Panc1 (cell line): ENCODE results near the gene SRSF7. TPM values are rescaled to one million over a fixed set of nuclear protein-coding genes. Genes with fewer than 3 reads are reported as not detected.

ENCODE experiments used
- ATAC-seq: fragments of 200-7000 bp; cut with Tn5 transposase; 2 replicates; pipeline ENCODE4 v1.9.1; 2020; ENCODE audit warnings: mild to moderate bottlenecking, moderate library complexity
- BruUV-seq: library from RNA; stranded (reverse); fragments of 400-500 nt; replicated peaks from 2 replicates; lab custom pipeline; 2021; lab: Mats Ljungman, UMichigan
- CTCF ChIA-PET: fragments of 300-600 bp; sonication (Branson Sonifier 250); formaldehyde crosslinking; loops from one replicate; lab custom pipeline; 2022; ENCODE audit warnings: antibody characterized with exemption; lab: Charles Lee
- POLR2A ChIA-PET: fragments of 300-600 bp; sonication (Branson Sonifier 250); formaldehyde crosslinking; loops from one replicate; lab custom pipeline; 2022; ENCODE audit warnings: antibody characterized with exemption; lab: Charles Lee
- DNase-seq: peaks from one replicate; pipeline ENCODE4 v3.0.0-alpha.2; 2010; ENCODE audit warnings: low read depth, low spot score
- H3K27ac ChIP-seq: 2 replicates; pipeline ENCODE4 v1.5.1; 2011; ENCODE audit warnings: mild to moderate bottlenecking, low read length, inconsistent platforms
- H3K27me3 ChIP-seq: fragments of 200-500 bp; sonication (Bioruptor generic); 2 replicates; pipeline ENCODE4 v1.6.0; 2014; ENCODE audit warnings: low read length, inconsistent platforms; ENCODE audit not compliant: control insufficient read depth, insufficient read depth
- H3K36me3 ChIP-seq: fragments of 200-500 bp; sonication (Bioruptor generic); 2 replicates; pipeline ENCODE4 v1.5.1; 2014; ENCODE audit warnings: inconsistent platforms, mild to moderate bottlenecking, low read length, moderate library complexity; ENCODE audit not compliant: control insufficient read depth, insufficient read depth
- H3K4me1 ChIP-seq: 2 replicates; pipeline ENCODE4 v1.5.1; 2011; ENCODE audit warnings: inconsistent platforms, mild to moderate bottlenecking, low read length, moderate library complexity; ENCODE audit not compliant: control insufficient read depth, insufficient read depth
- H3K4me3 ChIP-seq, 2 experiments: 2 replicates each; pipeline ENCODE4 v1.5.1; 2011 to 2012; ENCODE audit warnings: low read depth in 2 of 2, low read length in 2 of 2, mild to moderate bottlenecking in 2 of 2, inconsistent platforms in 1 of 2, moderate library complexity in 1 of 2
- H3K9me3 ChIP-seq: fragments of 200-500 bp; sonication (Bioruptor generic); 2 replicates; pipeline ENCODE4 v1.5.1; 2014; ENCODE audit warnings: low read depth, mild to moderate bottlenecking, inconsistent platforms, low read length, moderate library complexity; ENCODE audit not compliant: control insufficient read depth, insufficient read depth
- POLR2AphosphoS5 ChIP-seq: IDR thresholded peaks from 2 replicates; pipeline ENCODE4 v1.6.1; 2012; ENCODE audit warnings: mild to moderate bottlenecking, low read depth, low read length, moderate library complexity
- SIN3A ChIP-seq: IDR thresholded peaks from 2 replicates; pipeline ENCODE4 v1.6.1; 2012; ENCODE audit warnings: low read depth, mild to moderate bottlenecking, low read length, moderate library complexity, borderline replicate concordance; ENCODE audit not compliant: insufficient read depth
- TCF7L2 ChIP-seq: IDR thresholded peaks from 2 replicates; pipeline ENCODE4 v1.6.1; 2011; ENCODE audit warnings: mild to moderate bottlenecking, low read depth, low read length, inconsistent platforms
- in situ Hi-C: cut with HindIII; loops from 2 replicates; pipeline ENCODE4 v1.10.0; 2016; ENCODE audit warnings: low sequenced_read_pairs, low pct_unique_long_range_greater_than_20kb
- intact Hi-C: fragments of 100-400 bp; cut with micrococcal nuclease; formaldehyde crosslinking; loops from one replicate; pipeline ENCODE4 v1.10.0; 2022; ENCODE audit not compliant: unreplicated experiment
- total RNA-seq: library from RNA; stranded (reverse); gene quantifications from one replicate; pipeline ENCODE4 v1.2.1, GENCODE V29; 2021; ENCODE audit not compliant: unreplicated experiment
- TF ChIP-seq, protein P1 (sequence below): fragments of 450-650 bp; IDR thresholded peaks from 2 replicates; pipeline ENCODE4 v1.5.1; 2017; ENCODE audit warnings: mild to moderate bottlenecking
- TF ChIP-seq, protein P2 (sequence below), 2 experiments: IDR thresholded peaks; 2 replicates each; pipeline ENCODE4 v1.6.1; 2011 to 2012; ENCODE audit warnings: low read depth in 2 of 2, control low read depth in 1 of 2, low read length in 1 of 2, mild to moderate bottlenecking in 1 of 2, moderate library complexity in 1 of 2; ENCODE audit not compliant: insufficient read depth in 1 of 2

The SRSF7 gene
- total RNA-seq, 1 experiment from 2014 or later, result 220 TPM

DNA sequence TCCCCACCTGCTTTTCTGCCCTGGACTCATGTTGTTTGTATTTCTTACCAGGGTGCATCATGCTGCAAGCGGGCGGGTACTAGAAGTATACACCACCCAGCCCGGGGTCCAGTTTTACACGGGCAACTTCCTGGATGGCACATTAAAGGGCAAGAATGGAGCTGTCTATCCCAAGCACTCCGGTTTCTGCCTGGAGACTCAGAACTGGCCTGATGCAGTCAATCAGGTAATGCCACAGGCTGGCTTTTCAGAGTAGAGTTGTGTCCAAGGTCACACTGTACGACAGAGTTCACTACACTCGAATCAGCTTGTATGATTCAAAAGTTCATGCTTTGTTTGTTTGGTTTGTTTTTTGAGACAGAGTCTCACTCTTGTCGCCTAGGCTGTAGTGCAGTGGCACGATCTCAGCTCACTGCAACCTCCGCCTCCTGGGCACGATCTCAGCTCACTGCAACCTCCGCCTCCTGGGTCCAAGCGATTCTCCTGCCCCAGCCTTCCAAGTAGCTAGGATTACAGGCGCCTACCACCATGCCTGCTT lies 19.4 kb downstream of the SRSF7 start:
- Histone ChIP-seq H3K4me1 (no peaks in the 10 kb centered on the region), H3K27me3 (no peaks in the 10 kb centered on the region), H3K27ac (no peak overlapping the region), H3K36me3 (no peaks in the 10 kb centered on the region), H3K9me3 (no peaks in the 10 kb centered on the region), H3K4me3 (no peak overlapping the region)
- ChIA-PET CTCF (interaction anchor here (0.7 kb wide), 1 partner anchor 203 kb away, joined by 3 read pairs; no protein-coding TSS in a partner anchor), POLR2A (no interaction called here)
- no TSS peak for BruUV-seq
- DNase-seq (no peak), ATAC-seq (no peak)
- intact Hi-C loops, result no loop called here
- in situ Hi-C loops, result loop anchor here (25.0 kb wide), 1 partner anchor 144 kb away; no protein-coding TSS in a partner anchor
- TF ChIP-seq SIN3A (no peak), TCF7L2 (no peak), POLR2AphosphoS5 (no peak)
- TF ChIP-seq, protein P1, sequence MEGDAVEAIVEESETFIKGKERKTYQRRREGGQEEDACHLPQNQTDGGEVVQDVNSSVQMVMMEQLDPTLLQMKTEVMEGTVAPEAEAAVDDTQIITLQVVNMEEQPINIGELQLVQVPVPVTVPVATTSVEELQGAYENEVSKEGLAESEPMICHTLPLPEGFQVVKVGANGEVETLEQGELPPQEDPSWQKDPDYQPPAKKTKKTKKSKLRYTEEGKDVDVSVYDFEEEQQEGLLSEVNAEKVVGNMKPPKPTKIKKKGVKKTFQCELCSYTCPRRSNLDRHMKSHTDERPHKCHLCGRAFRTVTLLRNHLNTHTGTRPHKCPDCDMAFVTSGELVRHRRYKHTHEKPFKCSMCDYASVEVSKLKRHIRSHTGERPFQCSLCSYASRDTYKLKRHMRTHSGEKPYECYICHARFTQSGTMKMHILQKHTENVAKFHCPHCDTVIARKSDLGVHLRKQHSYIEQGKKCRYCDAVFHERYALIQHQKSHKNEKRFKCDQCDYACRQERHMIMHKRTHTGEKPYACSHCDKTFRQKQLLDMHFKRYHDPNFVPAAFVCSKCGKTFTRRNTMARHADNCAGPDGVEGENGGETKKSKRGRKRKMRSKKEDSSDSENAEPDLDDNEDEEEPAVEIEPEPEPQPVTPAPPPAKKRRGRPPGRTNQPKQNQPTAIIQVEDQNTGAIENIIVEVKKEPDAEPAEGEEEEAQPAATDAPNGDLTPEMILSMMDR, result no peak
- TF ChIP-seq, protein P2, sequence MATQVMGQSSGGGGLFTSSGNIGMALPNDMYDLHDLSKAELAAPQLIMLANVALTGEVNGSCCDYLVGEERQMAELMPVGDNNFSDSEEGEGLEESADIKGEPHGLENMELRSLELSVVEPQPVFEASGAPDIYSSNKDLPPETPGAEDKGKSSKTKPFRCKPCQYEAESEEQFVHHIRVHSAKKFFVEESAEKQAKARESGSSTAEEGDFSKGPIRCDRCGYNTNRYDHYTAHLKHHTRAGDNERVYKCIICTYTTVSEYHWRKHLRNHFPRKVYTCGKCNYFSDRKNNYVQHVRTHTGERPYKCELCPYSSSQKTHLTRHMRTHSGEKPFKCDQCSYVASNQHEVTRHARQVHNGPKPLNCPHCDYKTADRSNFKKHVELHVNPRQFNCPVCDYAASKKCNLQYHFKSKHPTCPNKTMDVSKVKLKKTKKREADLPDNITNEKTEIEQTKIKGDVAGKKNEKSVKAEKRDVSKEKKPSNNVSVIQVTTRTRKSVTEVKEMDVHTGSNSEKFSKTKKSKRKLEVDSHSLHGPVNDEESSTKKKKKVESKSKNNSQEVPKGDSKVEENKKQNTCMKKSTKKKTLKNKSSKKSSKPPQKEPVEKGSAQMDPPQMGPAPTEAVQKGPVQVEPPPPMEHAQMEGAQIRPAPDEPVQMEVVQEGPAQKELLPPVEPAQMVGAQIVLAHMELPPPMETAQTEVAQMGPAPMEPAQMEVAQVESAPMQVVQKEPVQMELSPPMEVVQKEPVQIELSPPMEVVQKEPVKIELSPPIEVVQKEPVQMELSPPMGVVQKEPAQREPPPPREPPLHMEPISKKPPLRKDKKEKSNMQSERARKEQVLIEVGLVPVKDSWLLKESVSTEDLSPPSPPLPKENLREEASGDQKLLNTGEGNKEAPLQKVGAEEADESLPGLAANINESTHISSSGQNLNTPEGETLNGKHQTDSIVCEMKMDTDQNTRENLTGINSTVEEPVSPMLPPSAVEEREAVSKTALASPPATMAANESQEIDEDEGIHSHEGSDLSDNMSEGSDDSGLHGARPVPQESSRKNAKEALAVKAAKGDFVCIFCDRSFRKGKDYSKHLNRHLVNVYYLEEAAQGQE (IDR thresholded peaks at IDR 0.05; ENCODE audit: insufficient read depth in 1 of 2, low read depth in 2 of 2, low read length in 1 of 2), result no peak

DNA sequence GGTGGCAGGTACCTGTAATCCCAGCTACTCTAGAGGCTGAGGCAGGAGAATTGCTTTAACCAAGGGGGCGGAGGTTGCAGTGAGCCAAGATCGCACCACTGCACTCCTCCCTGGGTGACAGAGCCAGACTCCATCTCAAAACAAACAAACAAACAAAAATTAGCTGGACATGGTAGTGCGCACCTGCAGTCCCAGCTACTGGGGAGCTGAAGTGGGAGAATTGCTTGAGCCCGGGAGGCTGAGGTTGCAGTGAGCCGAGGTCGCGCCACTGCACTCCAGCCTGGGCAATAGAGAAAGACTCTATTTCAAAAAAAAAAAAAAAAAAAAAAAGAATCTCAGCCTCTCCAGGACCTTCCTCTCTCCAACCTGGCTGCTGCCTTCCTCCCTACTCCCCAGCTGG lies 20.1 kb downstream of the SRSF7 start:
- intact Hi-C loops, result no loop called here
- DNase-seq (no peak), ATAC-seq (no peak)
- Histone ChIP-seq H3K27me3 (no peaks in the 10 kb centered on the region), H3K27ac (no peak overlapping the region), H3K4me1 (no peaks in the 10 kb centered on the region), H3K9me3 (no peaks in the 10 kb centered on the region), H3K4me3 (no peak overlapping the region), H3K36me3 (no peaks in the 10 kb centered on the region)
- ChIA-PET CTCF (interaction anchor here (0.7 kb wide), 2 partner anchors 11 to 202 kb away, joined by 3 to 5 read pairs; no protein-coding TSS in a partner anchor), POLR2A (no interaction called here)
- no peak for TF ChIP-seq POLR2AphosphoS5
- TF ChIP-seq TCF7L2, result no peak
- TF ChIP-seq, protein P1, result no peak
- TF ChIP-seq SIN3A, result no peak
- TF ChIP-seq, protein P2 (IDR thresholded peaks at IDR 0.05; ENCODE audit: insufficient read depth in 1 of 2, low read depth in 2 of 2, low read length in 1 of 2), result no peak
- in situ Hi-C loops, result loop anchor here (25.0 kb wide), 1 partner anchor 144 kb away; no protein-coding TSS in a partner anchor
- BruUV-seq, result no TSS peak
